ENCODE results near the gene EPHA3. TPM values are rescaled to one million over a fixed set of nuclear protein-coding genes. Genes with fewer than 3 reads are reported as not detected.

Gene EPHA3
- polyA plus RNA-seq, 2 of the 4 experiments (the other 2 are of a cell fraction) = not detected

- ATAC-seq = no peak
- DNase-seq (ENCODE audit: low read depth in 1 of 2, low spot score in 1 of 2) = no peak
- ChIA-PET POLR2A (no interaction called here), CTCF (no interaction called here)
- Histone ChIP-seq H3K9me3 (no peaks in the 10 kb centered on the region), H3K4me3 (no peak overlapping the region), H3K27ac (no peak overlapping the region), H3K4me2 (no peak overlapping the region), H3K4me1 (no peaks in the 10 kb centered on the region)
- WGBS (ENCODE audit: missing lambda C conversion rate) = 0% methylated on average over 2 of the region's 2 CpGs
- FAIRE-seq = no peak
- TF ChIP-seq POLR2A (IDR thresholded peaks at IDR 0.05; ENCODE audit: low read length) (no peak), MYC (IDR thresholded peaks at IDR 0.05; ENCODE audit: borderline replicate concordance, low read length) (no peak), ESRRA (IDR thresholded peaks at IDR 0.05; ENCODE audit: borderline replicate concordance, low read length) (no peak), FOSL2 (IDR thresholded peaks at IDR 0.05) (no peak), FOSL2 (CRISPR knock-in tag; IDR thresholded peaks at IDR 0.05) (no peak), ZC3H11A (IDR thresholded peaks at IDR 0.05) (no peak), CEBPB (IDR thresholded peaks at IDR 0.05) (no peak), JUNB (IDR thresholded peaks at IDR 0.05) (no peak), CHD2 (IDR thresholded peaks at IDR 0.05; ENCODE audit: low read length, partially characterized antibody) (no peak), ATOH8 (CRISPR knock-in tag; IDR thresholded peaks at IDR 0.05; ENCODE audit: low read depth) (no peak), RAD21 (conservative IDR thresholded peaks at IDR 0.05 in 1 of 2, IDR thresholded peaks at IDR 0.05 in 1 of 2) (no peak), E2F6 (IDR thresholded peaks at IDR 0.05; ENCODE audit: borderline replicate concordance, low read depth) (no peak)
These were observed 120.2 kb downstream of the EPHA3 start for GRCh38 chr3:89227634-89228033.

GRCh38 chr3:89232155-89232554 is 124.7 kb downstream of the EPHA3 start:
- Histone ChIP-seq H3K4me2 (no peak overlapping the region), H3K9me3 (no peaks in the 10 kb centered on the region), H3K27ac (no peak overlapping the region), H3K4me1 (no peaks in the 10 kb centered on the region), H3K4me3 (no peak overlapping the region)
- 7% methylated on average over 2 of the region's 2 CpGs for WGBS (ENCODE audit: missing lambda C conversion rate)
- ChIA-PET POLR2A (no interaction called here), CTCF (no interaction called here)
- DNase-seq (ENCODE audit: low read depth in 1 of 2, low spot score in 1 of 2) (no peak), ATAC-seq (no peak), FAIRE-seq (no peak)
- TF ChIP-seq POLR2A (IDR thresholded peaks at IDR 0.05; ENCODE audit: low read length) (no peak), FOXS1 (CRISPR knock-in tag; IDR thresholded peaks at IDR 0.05) (no peak), CBX2 (IDR thresholded peaks at IDR 0.05; ENCODE audit: borderline replicate concordance, low read depth) (no peak), ZC3H11A (IDR thresholded peaks at IDR 0.05) (no peak), HOXB13 (CRISPR knock-in tag; IDR thresholded peaks at IDR 0.05; ENCODE audit: low read depth) (no peak), CEBPB (IDR thresholded peaks at IDR 0.05) (no peak), NFE2L2 (conservative IDR thresholded peaks at IDR 0.05; ENCODE audit: low read length) (no peak), PHF8 (IDR thresholded peaks at IDR 0.05; ENCODE audit: borderline replicate concordance, low read depth) (no peak), MAFK (IDR thresholded peaks at IDR 0.05; ENCODE audit: partially characterized antibody) (no peak), ZFP36 (IDR thresholded peaks at IDR 0.05; ENCODE audit: borderline replicate concordance, partially characterized antibody) (no peak), HOXB5 (CRISPR knock-in tag; IDR thresholded peaks at IDR 0.05) (no peak), BCL3 (IDR thresholded peaks at IDR 0.05) (no peak), SREBF2 (IDR thresholded peaks at IDR 0.05) (no peak), ESRRA (IDR thresholded peaks at IDR 0.05; ENCODE audit: borderline replicate concordance, low read length) (no peak), TP53 (CRISPR knock-in tag; IDR thresholded peaks at IDR 0.05) (no peak), NPAS2 (CRISPR knock-in tag; IDR thresholded peaks at IDR 0.05; ENCODE audit: borderline replicate concordance) (no peak)
- TF ChIP-seq, protein P1, sequence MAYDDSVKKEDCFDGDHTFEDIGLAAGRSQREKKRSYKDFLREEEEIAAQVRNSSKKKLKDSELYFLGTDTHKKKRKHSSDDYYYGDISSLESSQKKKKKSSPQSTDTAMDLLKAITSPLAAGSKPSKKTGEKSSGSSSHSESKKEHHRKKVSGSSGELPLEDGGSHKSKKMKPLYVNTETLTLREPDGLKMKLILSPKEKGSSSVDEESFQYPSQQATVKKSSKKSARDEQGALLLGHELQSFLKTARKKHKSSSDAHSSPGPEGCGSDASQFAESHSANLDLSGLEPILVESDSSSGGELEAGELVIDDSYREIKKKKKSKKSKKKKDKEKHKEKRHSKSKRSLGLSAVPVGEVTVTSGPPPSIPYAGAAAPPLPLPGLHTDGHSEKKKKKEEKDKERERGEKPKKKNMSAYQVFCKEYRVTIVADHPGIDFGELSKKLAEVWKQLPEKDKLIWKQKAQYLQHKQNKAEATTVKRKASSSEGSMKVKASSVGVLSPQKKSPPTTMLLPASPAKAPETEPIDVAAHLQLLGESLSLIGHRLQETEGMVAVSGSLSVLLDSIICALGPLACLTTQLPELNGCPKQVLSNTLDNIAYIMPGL (CRISPR knock-in tag; IDR thresholded peaks at IDR 0.05; ENCODE audit: borderline replicate concordance) = no peak
- TF ChIP-seq, protein P2, sequence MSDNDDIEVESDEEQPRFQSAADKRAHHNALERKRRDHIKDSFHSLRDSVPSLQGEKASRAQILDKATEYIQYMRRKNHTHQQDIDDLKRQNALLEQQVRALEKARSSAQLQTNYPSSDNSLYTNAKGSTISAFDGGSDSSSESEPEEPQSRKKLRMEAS (IDR thresholded peaks at IDR 0.05) = no peak

Data from A549 (cell line).